NCI-H2081 (cell line): ENCODE results near the gene GPBAR1.
A peak's percentile ranks its signal among the peaks of the same experiment; 100 is the strongest.

Experiments
- DNase-seq, 2 experiments: peaks; one replicate each; lab custom pipeline; 2025; lab: John Stamatoyannopoulos, UW

Gene GPBAR1, protein sequence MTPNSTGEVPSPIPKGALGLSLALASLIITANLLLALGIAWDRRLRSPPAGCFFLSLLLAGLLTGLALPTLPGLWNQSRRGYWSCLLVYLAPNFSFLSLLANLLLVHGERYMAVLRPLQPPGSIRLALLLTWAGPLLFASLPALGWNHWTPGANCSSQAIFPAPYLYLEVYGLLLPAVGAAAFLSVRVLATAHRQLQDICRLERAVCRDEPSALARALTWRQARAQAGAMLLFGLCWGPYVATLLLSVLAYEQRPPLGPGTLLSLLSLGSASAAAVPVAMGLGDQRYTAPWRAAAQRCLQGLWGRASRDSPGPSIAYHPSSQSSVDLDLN

DNA sequence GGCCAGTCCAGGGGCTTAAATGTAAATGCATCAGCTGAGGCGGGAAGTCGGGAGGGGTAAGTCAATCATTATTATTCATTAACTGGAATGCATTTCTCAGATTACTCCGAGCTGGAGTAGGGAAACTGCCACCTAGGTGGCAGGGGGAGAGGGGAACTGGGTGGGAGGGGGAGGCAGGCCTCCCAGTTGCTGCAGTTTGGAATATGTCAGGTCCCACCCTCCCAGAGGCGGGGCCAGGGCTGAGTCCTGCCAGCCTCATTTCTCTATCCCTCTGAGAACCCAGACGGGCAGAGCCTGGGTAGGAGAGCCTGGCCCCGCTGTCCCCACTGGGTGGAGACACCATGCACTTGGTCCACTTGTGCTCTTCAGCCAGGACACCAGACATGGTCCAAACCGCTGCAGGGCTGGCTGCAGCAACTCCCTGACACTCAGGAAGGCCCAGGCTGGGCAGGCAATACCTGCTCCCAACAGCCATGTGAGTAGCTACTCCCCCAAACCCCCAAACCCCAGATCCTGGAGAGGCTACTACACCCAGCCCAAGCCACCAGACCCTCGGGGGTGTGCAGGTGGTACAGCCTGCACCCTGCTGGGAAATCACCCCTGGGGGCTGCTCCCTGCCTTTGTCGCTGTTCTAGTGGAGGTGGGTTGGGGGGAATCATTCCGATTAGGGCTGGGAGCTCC, at the start of gene GPBAR1:
GPBAR1 (plus strand) TSS at position 274 of the 681 bp plus-strand sequence. CDS start 1,710 bp downstream, outside the sequence.
- no peak for DNase-seq

DNA sequence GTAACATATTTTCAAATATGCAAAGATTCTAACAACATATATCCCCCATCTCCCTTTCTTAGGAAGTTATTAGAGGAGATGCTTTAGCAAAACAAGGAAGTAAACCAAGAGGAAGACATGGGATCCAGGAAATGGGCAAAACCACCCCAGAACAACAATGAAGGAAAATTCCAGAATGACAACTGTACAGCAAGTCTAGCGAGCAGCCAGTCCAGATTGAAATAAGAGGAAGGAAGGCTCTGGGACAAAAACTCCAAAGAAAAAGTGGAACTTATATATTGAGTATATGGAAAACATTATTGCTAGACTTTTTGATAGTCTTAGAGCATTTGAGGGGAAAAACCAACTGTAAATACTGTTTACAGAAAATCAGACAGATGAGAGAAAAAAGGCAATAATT, 46.7 kb upstream of the GPBAR1 start:
- DNase-seq, result no peak

DNA sequence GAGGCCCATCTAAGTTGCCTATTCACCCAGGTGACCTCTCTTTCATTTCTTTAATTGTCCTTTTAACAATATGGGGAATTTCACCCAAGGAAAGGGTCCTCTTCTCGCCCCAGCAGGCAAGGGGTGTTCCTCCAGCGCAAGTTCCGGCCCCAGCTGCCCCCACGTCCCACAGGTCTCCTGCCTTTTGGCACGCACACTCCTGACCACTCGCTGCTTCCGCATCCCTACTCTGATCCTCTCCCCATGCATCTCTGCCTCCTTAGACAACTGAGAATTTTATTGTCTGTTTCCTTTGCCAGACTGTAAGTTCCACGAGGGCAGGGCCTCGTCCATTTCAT, 44.5 kb upstream of the GPBAR1 start:
- DNase-seq, result no peak

DNA sequence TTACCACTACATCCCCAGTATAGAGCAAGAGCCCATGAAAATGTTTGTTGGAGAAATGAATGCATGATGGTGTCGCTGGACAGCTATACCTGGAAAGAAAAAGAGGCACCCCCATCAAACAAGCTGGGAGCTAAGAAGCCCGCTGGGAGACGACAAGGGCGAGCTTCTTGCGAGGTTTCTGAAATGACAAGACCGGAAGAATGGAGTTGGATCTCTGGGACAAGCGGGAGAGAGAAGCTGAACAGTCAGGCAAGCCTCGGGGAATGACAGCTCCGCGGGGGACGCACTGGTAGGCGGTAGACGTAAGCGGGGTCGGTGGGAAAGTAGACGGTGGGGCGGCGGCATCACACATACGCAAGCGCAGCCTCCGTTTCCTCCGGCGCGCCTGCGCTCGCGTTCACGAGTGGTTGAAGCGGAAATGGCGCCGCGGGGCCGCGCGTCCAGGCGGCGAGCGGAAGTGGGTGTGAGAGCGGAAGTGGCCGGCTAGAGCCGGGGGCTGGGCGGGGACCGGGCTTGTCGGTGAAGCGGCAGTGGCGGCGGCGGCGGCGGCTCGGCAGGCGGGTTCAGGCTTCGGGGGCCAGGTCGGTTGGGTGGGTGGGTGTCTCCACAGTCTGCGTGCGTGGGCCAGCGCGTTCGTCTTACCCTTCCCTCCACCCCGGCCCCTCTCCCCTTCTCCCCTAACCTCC, 44.0 kb upstream of the GPBAR1 start, which contains the start of gene ARPC2:
ARPC2 (plus strand) TSS at position 516 of the 686 bp plus-strand sequence. CDS start 282 bp downstream, outside the sequence.
- DNase-seq, result peak; percentile 90 to 96

DNA sequence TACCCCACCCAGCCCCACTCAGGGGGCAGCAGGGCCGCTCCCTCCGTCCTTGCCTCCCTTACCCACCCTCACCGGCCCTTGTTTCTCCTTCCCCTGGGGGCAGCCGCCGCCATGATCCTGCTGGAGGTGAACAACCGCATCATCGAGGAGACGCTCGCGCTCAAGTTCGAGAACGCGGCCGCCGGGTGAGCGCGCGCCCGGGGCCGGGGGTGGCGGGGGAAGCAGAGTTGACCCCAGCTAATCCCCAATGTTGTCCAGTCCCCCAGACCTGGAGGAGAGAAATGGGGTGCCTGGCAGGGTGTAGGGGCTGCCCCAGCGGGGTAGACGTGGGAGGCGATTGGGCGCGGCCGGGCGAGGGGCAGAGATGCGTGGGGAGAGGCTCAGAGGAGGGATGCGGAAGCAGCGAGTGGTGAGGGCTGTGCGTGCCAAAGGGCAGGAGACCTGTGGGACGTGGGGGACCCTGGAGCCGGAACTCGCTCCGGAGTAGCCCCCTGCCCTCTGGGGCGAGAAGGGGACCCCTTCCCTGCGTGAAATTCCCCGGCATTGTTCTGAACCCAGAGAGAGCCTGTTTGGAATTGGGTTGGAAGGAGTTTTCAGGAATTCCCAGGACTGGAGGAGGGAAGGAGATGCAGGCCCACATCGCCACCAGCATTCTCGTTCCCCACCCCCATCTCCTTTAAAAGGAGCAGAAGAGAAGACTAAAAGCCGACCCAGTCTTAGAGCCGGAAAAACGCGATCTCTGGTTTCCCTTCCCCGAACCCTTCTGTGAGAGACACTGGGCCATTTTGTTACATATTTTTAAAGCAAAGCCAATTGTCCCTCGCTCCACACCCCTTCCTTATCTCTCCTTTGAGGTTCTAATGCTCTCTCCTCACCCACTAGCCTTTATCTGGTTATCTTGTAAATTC, 43.2 kb upstream of the GPBAR1 start:
- peak in 1 of 2 experiments; percentile 8 for DNase-seq

DNA sequence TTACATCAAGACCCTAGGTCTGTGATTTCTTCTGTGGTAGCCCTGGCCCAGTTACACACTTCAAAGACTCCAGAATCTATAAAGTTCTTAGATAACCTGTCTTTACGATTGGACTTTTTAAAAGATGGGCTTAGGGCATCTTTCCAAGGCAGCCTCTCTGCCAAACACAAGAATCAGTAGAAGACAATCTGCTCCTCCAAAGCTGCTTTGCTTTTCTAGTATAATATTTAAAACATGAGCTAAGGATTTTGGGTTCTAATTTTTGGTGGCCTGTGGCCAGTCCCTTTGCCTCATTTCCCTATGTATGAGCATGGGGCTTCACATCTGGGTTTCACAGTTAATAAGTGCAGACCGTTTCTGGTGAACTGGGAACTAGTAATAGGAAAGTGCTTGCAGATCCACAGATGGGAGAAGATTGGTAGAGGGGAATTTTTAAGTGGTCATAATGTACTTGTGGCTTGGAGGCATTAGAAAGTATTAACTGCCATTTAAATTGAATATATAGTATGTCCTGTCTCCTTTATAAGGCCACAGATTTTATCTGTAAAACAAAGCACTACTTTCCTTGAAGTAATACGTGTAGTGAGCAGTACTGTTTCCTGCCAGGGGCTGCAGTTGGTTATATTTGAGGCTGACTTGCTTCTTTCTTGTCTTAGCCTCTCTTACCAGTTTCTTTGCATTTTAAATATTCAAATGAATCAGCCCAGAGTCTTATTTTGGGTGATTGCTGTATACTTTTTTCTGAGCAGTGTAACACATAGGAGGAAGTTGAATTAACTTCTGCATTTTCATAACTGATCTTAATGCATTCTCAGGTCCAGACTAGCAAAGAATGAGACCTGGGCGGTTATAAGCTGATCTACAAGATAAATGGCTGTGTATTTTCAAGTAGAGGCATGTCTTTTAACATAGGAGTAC, 42.3 kb upstream of the GPBAR1 start:
- DNase-seq, result no peak

DNA sequence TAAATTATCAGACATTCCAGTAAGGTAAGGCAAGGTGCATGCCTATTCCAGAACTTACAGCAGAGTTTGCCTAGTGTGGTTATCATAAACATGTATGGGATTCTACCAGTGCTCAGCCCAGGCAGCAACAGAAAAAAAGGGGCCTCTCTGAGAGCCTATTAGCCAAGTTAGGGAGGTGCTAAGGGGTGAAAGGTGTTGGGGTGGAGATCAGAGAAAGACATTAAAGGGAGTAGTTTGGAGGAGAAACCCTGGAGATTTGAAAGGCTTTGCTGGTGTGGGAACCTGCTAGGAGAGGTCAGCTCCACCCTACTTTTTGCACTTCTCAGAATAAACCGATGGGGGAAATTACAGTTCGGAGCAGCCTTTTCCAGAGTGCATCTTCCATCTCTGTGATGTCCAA, 40.9 kb upstream of the GPBAR1 start:
- DNase-seq, result no peak

DNA sequence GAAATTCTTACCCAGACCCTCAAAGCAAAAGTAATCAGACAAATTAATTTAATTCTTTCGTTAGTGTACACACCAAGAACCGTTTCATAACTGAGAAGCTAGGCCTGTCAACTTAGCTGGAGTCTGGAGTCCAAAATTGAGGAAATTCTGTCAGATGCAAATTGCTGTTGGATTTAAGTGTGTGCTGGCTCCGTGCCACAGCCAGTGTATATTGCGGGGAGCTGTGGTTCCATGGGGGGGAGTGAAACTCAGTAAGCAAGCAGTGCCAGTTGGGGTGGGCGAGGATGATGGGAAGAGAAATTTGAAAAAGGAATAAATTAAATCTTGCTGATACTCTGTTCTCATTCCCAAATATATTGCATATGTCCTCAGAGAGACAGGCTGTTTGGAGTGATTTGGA, 39.8 kb upstream of the GPBAR1 start:
- DNase-seq, result peak in 1 of 2 experiments; percentile 12

DNA sequence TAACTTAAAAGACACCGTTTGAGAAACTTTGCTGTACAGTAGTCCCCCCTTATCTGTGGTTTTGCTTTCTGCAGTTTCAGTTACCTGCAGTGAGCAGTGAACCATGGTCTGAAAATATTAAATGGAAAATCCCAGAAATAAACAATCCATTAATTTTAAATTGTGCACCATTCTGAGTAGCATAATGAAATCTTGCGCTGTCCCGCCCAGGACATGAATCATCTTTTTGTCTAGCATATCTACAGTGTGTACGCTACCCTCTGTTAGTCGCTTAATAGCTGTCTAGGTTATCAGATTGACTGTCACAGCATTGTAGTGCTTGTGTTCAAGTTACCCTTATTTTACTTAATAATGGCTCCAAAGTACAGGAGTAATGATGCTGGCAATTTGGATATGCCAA, 37.8 kb upstream of the GPBAR1 start:
- no peak for DNase-seq

DNA sequence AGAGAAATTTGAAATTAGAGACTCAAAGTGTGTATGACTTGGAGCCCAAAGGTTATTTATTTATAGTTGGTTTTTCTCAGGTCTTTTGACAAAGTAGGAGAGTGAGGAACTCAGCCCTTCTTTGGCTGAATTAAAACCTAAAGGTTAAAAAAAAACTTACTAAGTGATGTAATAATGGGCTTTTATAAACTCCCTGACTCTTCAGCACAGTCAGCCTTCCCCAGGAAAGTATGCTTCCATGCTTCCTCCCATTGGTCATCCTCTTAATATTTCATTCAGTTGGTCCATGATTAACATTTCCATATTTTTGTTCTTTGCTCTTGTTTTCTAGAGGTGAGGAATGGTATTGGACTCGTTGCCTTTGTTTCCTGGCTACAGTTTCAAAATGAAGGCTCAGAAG, 36.6 kb upstream of the GPBAR1 start:
- no peak for DNase-seq

DNA sequence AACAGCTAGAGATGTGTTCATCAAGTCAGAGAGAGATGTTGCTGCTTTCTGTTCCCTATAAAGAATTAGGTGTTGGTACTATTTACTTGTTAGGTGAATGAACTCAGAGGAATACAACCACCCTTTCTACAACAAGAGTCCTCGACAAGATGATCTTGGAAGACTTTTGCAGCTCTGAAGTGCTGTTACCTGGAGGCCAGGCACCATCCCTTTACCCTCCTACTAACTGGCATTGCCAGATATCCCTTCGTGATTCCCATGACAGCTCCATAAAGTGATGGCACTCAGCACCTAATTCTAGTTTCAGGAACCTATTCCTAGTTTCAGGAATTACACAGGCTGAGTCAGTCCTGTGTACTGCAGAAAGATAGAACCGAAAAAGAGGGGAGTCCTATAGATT, 33.9 kb upstream of the GPBAR1 start:
- no peak for DNase-seq

DNA sequence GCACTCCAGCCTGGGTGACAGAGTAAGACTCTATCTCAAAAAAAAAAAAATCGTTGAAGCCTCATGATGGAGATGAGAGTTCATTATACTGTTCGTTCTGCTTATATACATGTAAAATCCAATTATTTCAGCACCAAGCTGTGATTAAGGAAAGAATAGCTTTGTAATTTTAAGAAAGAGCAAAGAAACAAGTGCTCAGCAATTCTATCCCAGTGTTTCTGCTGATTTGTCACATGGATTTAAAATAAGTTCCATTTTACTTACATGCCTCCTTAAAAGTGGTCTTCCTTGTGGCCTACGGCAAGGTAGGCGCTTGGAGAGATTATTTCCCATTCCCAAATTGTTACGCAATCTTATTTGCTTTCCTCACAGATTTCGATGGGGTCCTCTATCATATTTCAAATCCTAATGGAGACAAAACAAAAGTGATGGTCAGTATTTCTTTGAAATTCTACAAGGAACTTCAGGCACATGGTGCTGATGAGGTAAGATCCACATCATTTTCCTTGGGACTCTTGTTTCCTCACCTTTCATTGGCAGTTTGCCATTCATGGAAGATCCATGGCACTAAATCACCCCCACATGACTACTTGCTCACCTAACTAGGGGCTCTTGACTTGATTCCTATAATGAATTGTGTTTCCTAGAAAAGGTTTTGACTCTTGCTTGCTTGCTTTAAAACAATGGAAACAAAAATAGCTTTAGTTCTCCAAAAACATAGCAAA, 32.3 kb upstream of the GPBAR1 start:
- no peak for DNase-seq

DNA sequence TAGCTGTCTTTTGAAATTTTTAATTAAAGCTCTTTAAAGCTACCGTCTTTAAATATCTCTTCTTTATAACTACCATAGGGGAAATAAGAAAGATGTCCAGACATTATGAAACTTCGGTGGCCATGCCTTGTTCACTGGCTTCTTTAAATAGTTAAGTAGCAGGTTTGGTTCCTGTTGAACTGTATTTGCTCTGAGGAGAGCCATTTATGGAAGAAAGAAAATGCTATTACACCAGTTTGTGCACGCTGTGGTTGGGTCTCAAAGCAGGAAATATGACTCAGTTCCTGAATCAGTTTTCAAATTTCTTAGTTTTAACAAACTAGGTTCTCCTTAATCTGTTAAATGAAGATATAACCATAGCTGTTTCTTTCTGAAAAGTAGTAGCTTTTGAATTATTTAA, 31.6 kb upstream of the GPBAR1 start:
- no peak for DNase-seq

DNA sequence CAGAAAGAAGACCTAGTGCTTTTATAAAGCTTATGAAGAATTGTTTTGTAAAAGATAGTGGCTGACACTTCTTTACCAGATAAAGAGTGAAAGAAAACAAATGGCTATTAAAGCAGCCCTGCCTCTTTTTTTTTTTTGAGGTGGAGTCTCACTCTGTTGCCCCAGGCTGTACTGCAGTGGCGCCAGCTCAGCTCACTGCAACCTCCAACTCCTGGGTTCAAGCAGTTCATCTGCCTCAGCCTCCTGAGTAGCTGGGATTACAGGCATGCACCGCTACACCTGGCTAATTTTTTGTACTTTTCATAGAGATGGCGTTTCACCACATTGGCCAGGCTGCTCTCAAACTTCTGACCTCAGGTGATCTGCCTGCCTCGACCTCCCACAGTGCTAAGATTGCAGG, 31.0 kb upstream of the GPBAR1 start:
- no peak for DNase-seq

DNA sequence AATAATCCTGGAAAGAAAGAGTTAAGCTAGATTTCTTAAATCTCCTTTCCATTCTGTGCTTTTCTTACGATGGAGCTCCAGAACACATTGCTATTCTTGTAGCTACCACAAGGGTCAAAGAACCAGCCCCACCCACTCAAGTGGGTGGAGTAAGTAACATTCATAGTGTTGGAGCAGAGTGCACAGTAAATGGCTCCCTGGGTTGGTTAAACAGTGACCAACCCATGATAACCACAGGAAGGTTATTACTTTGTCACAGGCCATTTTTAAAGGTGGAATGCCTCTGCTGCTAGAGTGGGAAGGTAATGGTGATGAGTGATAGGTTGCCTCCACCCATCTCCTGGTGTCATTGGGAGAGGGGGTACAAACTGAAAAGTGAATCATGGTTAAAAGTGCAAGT, 29.9 kb upstream of the GPBAR1 start:
- no peak for DNase-seq

DNA sequence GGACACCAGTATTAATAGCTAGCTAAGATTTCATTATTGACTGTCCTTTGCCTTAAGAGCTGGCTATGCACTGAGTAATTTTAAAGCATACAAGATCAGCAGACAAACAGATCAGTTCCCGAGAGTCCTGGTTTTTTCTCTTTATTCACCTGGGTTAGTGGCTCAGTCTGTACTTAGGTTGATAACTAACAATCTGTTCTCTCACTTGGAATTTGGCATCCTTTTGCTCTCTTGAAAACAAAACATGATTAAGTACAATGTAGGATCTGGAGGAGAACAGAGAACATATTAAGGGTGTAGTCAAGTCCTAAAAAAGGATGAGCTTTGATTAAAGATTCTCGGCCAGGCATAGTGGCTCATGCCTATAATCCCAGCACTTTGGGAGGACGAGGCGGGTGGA, 27.3 kb upstream of the GPBAR1 start:
- DNase-seq, result no peak

DNA sequence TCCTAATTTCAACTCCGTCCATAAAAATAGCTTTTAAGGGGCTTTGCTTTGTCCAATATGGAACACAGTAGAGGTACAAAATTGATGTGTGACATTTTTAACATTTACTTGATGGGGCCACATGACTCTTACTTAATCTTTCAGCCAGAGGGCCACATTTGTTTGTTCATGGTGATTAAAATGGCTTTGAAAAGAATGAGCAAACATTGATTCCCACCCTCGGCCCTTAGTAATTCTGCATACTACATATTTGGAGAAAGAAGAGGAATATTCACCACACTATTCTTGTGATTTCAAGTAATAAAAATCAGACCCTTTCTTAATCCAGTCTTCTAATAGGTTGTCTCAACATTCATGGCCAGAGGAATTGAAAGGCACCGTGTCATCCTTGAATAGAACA, 26.3 kb upstream of the GPBAR1 start:
- DNase-seq, result no peak

DNA sequence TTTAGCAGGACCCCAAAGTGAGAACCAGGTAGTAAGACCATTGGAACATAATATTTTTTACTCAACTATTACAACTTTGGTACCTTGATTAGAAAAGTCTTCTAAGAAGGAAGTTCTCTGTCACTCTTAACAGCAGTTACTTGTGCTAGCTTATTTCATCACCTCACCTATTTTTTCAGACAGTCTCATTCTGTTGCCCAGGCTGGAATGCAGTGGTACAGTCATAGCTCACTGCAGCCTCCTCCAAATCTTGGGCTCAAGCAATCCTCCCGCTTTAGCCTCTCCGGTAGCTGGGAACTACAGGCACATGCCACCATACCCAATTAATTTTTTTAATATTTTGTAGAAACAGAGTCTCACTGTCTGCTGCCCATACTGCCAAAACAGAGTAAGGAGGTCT, 25.8 kb upstream of the GPBAR1 start:
- no peak for DNase-seq

DNA sequence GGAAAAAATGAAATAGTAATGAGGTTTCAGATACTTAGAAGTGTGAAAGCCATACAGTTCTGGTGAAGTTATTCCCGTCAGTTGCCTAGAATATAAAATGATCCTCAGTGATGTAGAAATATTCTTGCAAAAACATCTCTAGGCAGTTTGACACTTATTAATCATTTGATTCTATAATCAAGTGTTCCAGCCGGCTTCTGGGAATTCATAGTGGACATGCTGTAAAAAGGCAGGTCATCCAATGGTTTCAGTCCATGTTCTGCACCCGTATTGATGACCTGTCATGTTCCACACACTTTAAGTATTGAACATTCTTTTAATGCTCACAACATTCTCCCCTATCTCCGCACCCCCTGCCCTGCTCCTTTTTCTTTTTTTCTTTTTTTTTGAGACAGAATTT, 24.0 kb upstream of the GPBAR1 start:
- no peak for DNase-seq

DNA sequence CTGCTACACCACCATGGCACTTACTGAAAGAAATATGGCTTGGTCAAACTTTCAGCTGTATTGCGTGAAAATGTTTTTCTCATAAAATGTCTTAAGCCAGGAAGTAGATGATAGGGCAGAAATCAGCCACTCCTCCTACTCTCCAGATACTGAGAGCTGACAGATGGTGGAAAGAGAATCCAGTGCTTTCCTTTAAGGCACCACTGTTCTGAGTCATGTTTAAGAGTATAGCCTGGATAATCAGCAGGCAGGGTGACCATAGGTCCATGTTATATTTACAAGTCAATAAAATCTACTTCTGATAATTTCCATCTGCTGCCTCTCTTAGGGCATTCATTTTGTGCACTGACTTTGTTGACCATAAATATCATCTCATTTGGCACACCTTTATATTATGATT, 21.9 kb upstream of the GPBAR1 start:
- DNase-seq, result no peak
